Amniotic epithelial cell (primary cell): ENCODE data around the gene C11orf21.
"Not testable (repeated sequence)": the region's sequence is repeated elsewhere in the genome, so short reads cannot be mapped to it uniquely, and the experiment has no call there.

Experiments
- DNase-seq: peaks from one replicate; pipeline ENCODE4 v3.0.0-alpha.2; 2010; ENCODE audit warnings: low read depth

The C11orf21 gene

GRCh38 chr11:2301631-2302305 lies at the start of gene C11orf21, which contains the start of gene TSPAN32:
C11orf21 (minus strand) TSS chr11:2301918; CDS start chr11:2301808, 110 bp downstream.
TSPAN32 (plus strand) TSS chr11:2302013; CDS start chr11:2302150, 137 bp downstream.
- peak; percentile 93 for DNase-seq

GRCh38 chr11:2348986-2349385 lies 47.3 kb upstream of the C11orf21 start:
- DNase-seq: peak; percentile 27

DNA sequence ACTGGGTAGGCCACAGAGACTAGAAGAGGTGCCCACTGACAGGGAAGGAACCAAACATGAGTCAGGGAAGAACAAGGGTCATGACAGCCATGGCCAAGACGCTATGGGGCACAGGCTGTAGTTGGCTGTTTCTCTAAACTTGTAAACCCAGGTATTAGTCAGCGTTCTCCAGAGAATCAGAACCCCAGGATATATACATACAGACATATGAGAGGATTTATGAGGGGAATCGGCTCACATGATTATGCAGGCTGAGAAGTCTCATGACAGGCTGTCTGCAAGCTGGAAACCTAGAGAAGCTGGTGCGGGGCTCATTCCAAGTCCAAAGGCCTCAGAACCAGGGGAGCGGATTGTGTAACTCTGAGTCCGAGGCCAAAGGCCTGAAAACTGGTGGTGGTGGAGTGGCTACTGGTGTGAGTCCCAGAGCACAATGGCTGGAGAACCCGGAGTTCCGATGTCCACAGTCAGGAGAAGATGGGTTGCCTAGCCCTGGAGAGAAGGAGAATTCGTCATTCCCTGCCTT lies 45.7 kb upstream of the C11orf21 start:
- no peak for DNase-seq

- DNase-seq: no peak
Measured at GRCh38 chr11:2346586-2347307, 45.0 kb upstream of the C11orf21 start.

- DNase-seq: no peak
Measured at GRCh38 chr11:2346014-2346413, 44.3 kb upstream of the C11orf21 start.

DNA sequence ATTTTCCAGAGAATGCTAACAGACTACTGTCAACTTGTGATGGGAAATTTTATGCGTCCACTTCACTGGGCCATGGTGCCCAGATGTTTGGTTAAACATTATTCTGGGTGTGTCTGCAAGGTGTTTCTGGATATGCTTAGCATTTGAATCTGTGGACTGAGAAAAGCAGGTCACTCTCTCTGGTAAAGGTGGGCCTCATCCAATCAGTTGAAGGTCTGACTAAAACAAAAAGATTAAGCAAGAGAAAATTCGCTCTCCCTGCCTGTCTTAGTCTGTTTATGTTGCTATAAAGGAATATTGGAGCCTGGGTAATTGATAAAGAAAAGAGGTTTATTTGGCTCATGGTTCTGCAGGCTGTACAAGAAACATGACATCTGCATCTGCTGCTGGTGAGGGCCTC lies 43.3 kb upstream of the C11orf21 start:
- DNase-seq: no peak

DNA sequence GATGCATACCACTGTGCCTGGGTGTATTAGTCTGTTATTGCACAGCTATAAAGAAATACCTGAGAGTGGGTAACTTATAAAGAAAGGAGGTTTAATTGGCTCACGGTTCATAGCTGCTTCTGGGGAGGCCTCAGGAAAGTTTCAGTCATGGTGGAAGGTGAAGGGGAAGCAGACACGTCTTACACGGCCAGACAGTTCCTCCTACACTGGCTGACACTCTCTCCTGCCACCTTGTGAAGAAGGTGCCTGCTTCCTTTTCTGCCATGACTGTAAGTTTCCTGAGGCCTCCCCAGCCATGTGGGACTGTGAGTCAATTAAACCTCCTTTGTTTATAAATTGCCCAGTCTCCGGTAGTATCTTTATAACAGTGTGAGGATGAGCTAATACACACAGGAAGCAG lies 41.8 kb upstream of the C11orf21 start:
- DNase-seq: no peak

DNA sequence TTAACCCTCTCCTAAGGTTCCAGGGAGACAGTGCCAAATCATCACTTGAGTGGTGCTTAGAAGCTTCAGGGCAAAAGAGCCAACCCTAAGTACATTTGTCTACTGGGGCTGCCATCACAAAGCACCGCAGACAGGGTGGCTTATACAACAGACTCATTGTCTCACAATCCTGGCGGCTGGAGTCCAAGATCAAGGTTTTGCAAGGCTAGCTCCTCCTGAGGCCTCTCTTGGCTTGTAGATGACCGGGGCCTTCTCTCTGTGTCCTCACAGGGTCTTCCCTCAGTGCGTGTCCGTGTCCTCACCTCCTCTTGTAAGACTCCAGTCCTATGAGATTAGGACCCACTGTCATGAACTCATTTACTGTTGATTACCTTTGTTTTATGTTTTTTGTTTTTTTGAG lies 41.3 kb upstream of the C11orf21 start:
- DNase-seq: peak; percentile 16

DNA sequence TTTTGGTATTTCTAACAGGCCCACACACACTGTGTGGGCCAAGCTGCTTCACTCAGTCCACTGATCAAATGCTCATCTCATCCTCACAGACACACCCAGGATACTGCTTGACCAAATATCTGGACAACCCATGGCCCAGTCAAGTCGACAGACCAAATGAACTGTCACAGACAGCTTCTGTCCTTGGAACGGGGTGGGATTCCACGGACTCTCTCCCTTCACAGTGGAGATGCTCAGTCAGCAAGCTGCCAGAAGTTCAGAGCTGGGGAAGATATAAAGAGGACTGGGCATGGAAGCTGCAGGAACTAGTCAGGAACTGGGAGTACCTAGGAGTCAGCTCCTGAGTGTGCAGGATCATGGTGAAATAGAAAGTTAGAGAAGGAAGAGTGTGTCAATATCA lies 40.8 kb upstream of the C11orf21 start:
- DNase-seq: no peak

DNA sequence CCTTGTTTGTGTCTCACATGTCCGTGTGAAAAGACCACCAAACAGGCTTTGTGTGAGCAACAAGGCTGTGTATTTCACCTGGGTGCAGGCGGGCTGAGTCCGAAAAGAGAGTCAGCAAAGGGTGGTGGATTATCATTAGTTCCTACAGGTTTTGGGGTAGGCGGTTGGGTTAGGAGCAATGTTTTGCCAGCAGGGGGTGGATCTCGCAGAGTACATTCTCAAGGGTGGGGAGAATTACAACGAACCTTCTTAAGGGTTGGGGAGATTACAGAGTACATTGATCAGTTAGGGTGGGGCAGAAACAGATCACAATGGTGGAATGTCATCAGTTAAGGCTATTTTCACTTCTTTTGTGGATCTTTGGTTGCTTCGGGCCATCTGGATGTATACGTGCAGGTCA lies 37.0 kb upstream of the C11orf21 start:
- DNase-seq: not testable (repeated sequence)

GRCh38 chr11:2335286-2335685 lies 33.6 kb upstream of the C11orf21 start:
- not testable (repeated sequence) for DNase-seq

DNA sequence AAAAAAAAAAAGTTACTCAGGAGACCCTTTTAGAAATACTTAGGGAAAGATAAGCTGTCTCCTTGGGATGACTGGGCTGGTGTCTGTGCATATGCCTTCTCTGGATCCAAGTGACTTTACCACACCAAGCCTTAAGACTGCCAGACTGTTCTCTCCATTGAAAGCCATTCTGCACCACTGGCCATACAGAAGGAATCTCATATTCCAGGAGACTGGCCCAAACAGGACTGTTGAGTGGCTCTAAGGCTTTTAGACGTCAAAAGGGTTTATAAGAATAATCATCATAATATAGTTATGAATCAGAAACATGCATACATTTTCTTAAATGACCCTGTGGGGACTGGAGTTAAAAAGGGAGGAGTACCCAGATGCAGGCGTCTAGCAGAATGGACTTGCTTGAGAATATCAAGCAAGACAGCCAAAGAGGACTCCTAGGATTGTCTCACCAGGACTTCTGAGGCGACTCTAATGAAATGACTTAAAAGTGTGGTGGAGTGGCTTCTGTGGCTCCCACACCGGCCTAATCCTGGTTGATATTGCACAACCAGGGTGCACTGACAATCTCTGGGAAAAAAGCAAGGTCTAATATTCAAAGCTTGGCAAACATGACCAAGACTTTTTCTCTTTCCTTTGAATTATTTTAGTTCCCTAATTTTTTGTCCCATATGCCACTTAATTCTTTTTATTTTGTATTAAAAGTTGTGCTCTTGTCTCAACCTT lies 31.9 kb upstream of the C11orf21 start:
- not testable (repeated sequence) for DNase-seq

DNA sequence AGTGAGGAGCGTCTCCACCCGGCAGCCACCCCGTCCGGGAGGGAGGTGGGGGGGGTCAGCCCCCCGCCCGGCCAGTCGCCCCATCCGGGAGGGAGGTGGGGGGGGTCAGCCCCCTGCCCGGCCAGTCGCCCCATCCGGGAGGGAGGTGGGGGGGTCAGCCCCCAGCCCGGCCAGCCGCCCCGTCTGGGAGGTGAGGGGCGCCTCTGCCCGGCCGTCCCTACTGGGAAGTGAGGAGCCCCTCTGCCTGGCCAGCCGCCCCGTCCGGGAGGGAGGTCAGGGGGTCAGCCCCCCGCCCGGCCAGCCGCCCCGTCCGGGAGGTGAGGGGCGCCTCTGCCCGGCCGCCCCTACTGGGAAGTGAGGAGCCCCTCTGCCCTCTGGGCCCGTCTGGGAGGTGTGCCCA lies 30.9 kb upstream of the C11orf21 start:
- not testable (repeated sequence) for DNase-seq

- no peak for DNase-seq
Measured at GRCh38 chr11:2331404-2331803, 29.7 kb upstream of the C11orf21 start.

- no peak for DNase-seq
Measured at GRCh38 chr11:2330696-2331095, 29.0 kb upstream of the C11orf21 start.

GRCh38 chr11:2329551-2329950 lies 27.8 kb upstream of the C11orf21 start:
- DNase-seq: no peak

DNA sequence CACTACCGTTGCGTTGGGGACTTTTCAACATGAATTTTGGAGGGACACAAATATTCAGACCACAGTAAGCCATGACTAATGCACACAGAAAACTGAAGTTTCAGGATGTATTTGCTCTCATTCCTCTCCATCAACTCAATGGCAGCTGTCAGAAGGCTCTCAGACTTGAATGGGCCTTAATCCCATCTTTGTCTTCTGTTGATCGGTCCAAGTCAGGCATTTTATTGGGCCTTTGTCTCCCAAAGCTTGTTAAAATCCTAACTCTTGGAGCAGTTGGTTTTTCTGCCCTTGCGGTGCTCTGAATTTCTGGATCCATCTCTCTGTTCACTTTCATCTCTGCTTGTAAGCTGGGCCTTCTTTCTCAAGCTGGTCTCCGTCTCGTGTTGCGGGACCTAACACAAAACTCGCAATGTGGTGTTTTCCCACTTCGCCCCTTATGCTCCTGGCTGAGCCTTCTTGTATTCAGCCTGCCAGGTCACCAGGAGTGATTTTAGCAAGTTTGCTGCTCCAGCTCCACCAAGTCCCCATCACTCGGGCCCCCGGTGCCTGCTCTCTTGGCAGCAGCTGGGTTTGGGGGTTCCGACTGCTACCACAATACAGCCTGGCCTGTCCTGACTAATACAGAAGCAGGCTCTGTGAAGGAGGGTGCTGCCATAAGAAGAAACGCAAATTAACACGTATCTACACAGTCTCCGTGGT lies 27.1 kb upstream of the C11orf21 start:
- no peak for DNase-seq

GRCh38 chr11:2328021-2328420 lies 26.3 kb upstream of the C11orf21 start:
- DNase-seq: no peak

DNA sequence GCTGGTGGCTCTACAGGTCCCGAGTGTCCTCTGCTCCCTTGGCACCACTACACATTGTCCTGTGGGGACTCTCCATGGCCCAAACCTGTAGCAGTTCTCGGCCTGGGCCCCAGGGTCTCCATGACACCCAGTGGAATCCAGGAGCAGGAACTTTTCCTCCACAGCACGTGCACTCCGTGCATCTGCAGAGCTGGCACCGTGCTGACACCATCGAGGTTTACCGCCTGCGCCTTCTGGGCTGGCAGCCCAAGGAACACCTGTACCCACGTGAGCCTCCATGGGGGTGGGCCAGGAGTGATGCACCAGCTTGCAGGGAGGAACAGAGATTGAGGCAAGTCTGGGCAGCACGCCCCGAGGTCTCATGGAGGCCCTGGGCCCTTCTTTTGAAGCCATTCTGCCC lies 25.3 kb upstream of the C11orf21 start:
- no peak for DNase-seq

- DNase-seq: no peak
Measured at GRCh38 chr11:2325719-2326118, 24.0 kb upstream of the C11orf21 start.

DNA sequence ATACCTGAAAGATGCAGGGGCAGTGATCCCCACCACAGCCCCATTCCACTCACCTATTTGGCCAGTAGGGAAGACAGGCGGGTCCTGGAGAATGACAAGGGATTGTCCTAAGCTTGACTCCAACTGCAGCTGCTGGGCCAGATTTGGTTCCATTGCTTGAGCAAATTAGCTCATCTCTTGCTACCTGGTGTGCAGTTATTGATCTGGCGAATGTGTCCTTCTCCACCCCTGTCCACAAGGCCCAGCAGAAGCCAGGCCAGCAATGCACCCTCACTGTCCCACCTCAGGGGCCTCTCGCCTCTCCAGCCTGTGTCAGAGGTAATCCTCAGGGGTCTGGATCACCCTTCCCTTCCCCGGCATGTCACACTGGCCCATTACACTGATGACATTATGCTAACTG lies 23.4 kb upstream of the C11orf21 start:
- no peak for DNase-seq

DNA sequence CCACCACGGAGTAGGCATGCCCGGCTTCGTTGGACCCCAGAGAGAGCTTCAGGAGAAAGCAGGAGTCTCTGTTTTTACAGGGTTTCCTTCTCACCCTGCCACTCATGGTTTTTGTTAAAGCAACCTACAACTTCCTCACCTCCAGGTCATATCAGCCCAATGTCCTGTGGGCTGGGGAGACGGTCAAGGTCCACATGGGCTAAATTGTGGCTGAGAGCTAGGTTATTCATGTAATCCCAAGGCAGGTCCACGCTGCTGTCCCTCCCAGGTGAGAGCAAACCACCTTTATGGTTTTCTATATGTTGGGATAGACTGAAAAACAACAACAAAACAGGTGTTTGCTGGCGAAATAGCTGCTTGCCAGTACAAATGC lies 19.6 kb upstream of the C11orf21 start:
- DNase-seq: no peak
